GM23248 (cell line): ENCODE measurements around the gene RBM19. TPM values are rescaled to one million over a fixed set of nuclear protein-coding genes. Genes with fewer than 3 reads are reported as not detected.
"Not testable (repeated sequence)": the region's sequence is repeated elsewhere in the genome, so short reads cannot be mapped to it uniquely, and the experiment has no call there.

Source experiments
- DNase-seq: peaks from one replicate; pipeline ENCODE4 v3.0.0-alpha.2; 2015
- H2AFZ ChIP-seq: fragments of 200-600 bp; sonication (generic); 2 replicates; pipeline ENCODE4 v1.6.1; 2016; ENCODE audit warnings: antibody characterized with exemption
- H3F3A ChIP-seq: fragments of 200-600 bp; sonication (generic); 2 replicates; pipeline ENCODE4 v1.6.1; 2016; ENCODE audit warnings: mild to moderate bottlenecking, antibody characterized with exemption, mixed run types; ENCODE audit not compliant: insufficient read depth
- H3K27ac ChIP-seq: fragments of 200-600 bp; sonication (generic); 2 replicates; pipeline ENCODE4 v1.5.1; 2016; ENCODE audit warnings: mild to moderate bottlenecking
- H3K27me3 ChIP-seq: fragments of 200-600 bp; sonication (generic); replicated peaks from 2 replicates; pipeline ENCODE4 v1.6.1; 2016; ENCODE audit warnings: mild to moderate bottlenecking; ENCODE audit not compliant: insufficient read depth
- H3K36me3 ChIP-seq: fragments of 200-600 bp; sonication (generic); 2 replicates; pipeline ENCODE4 v1.6.1; 2016; ENCODE audit warnings: low read depth, mild to moderate bottlenecking
- H3K4me1 ChIP-seq: fragments of 200-600 bp; sonication (generic); 2 replicates; pipeline ENCODE4 v1.6.1; 2016; ENCODE audit warnings: mild to moderate bottlenecking; ENCODE audit not compliant: insufficient read depth
- H3K4me2 ChIP-seq: fragments of 200-600 bp; sonication (generic); one replicate; pipeline ENCODE4 v1.6.1; 2016; ENCODE audit warnings: mild to moderate bottlenecking; ENCODE audit not compliant: unreplicated experiment
- H3K4me3 ChIP-seq: fragments of 200-600 bp; sonication (generic); 2 replicates; pipeline ENCODE4 v1.5.1; 2016; ENCODE audit warnings: mild to moderate bottlenecking
- H3K79me2 ChIP-seq: fragments of 200-600 bp; sonication (generic); 2 replicates; pipeline ENCODE4 v1.6.1; 2016; ENCODE audit warnings: mild to moderate bottlenecking; ENCODE audit not compliant: insufficient read depth
- H3K9ac ChIP-seq: fragments of 200-600 bp; sonication (generic); 2 replicates; pipeline ENCODE4 v1.6.1; 2016; ENCODE audit warnings: mild to moderate bottlenecking
- H3K9me2 ChIP-seq: fragments of 200-600 bp; sonication (generic); 2 replicates; pipeline ENCODE4 v1.6.1; 2016; ENCODE audit warnings: mixed run types, mild to moderate bottlenecking, moderate library complexity; ENCODE audit not compliant: insufficient read depth
- H3K9me3 ChIP-seq: fragments of 200-600 bp; sonication (generic); one replicate; pipeline ENCODE4 v1.6.1; 2017; ENCODE audit warnings: low read depth
- H4K20me1 ChIP-seq: fragments of 200-600 bp; sonication (generic); 2 replicates; pipeline ENCODE4 v1.6.0; 2016; ENCODE audit not compliant: insufficient read depth
- EZH2 ChIP-seq: fragments of 200-600 bp; sonication (generic); IDR thresholded peaks from 2 replicates; pipeline ENCODE4 v1.6.1; 2018; ENCODE audit warnings: antibody characterized with exemption, mild to moderate bottlenecking; ENCODE audit not compliant: insufficient read depth, poor library complexity, severe bottlenecking
- EZH2phosphoT487 ChIP-seq: fragments of 200-600 bp; sonication (generic); IDR thresholded peaks from 2 replicates; pipeline ENCODE4 v1.6.1; 2018; ENCODE audit warnings: antibody characterized with exemption, moderate library complexity, mild to moderate bottlenecking, low read depth; ENCODE audit not compliant: insufficient read depth
- WGBS, 2 experiments: methylation state at CpG; one replicate each; pipeline ENCODE4 v1.1.6; 2015 to 2017; ENCODE audit warnings: low lambda C conversion rate in 2 of 2, low coverage in 1 of 2; ENCODE audit errors: missing lambda C conversion rate in 2 of 2; 5-methylcytosine and 5-hydroxymethylcytosine counted together
- in situ Hi-C: fragments of 300-500 bp; cut with MboI; formaldehyde crosslinking; loops from 2 replicates; pipeline ENCODE4 v1.15.0; 2020
- polyA plus RNA-seq: library from polyadenylated mRNA; unstranded; fragments of >200 nt; fragmentation: Nextera tagmentation; extraction: Ambion mirVana; gene quantifications from 2 replicates; pipeline ENCODE4 v1.2.1, GENCODE V29; 2016
- total RNA-seq: library from RNA; depleted of rRNA; stranded (reverse); fragments of >200 nt; shearing (Covaris generic); gene quantifications from 2 replicates; pipeline ENCODE4 v1.2.3, GENCODE V29; 2014

RBM19 gene
- total and polyA plus RNA-seq, 2 experiments from 2014 or later: 14.8 to 17.1 TPM

GRCh38 chr12:113816866-113817265 lies 149.3 kb downstream of the RBM19 start:
- Histone ChIP-seq H3K9me3 (no peaks in the 10 kb centered on the region), H3K27ac (no peak overlapping the region), H3K36me3 (no peaks in the 10 kb centered on the region), H3K9me2 (no peaks in the 10 kb centered on the region), H3K4me3 (no peak overlapping the region), H3K79me2 (no peaks in the 10 kb centered on the region), H3K27me3 (no peaks in the 10 kb centered on the region), H3K4me2 (no peak overlapping the region), H3K9ac (no peak overlapping the region), H3F3A (no peaks in the 10 kb centered on the region), H4K20me1 (no peaks in the 10 kb centered on the region), H3K4me1 (no peaks in the 10 kb centered on the region), H2AFZ (no peak overlapping the region)
- DNase-seq: no peak
- 78 to 82% methylated on average over 16 of the region's 16 CpGs for WGBS, 2 experiments
- in situ Hi-C loops: no loop called here
- TF ChIP-seq EZH2: no peak
- TF ChIP-seq EZH2phosphoT487: no peak

DNA sequence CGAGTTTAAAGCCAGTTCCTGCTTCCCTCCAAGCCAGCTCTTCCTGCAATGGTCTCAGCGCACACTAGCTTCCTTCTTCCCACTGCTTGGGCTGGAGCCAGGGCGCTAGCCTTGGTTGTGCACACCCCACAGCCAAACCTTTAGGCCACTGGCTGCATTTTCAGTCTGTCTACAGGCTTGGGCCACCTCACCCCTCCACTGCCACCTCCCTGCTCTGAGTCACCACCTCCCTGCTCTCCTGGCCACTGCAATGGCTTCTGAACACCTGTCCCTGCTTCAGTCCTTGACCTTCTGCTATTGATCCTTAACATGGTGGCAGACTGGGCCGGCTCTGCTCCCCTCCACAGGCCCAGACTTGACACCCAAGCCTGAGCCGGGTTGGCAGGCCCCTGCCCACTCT lies 151.1 kb downstream of the RBM19 start:
- H3K9ac ChIP-seq: no peak overlapping the region
- H3F3A ChIP-seq: no peaks in the 10 kb centered on the region
- no peak overlapping the region for H3K4me3 ChIP-seq
- H3K79me2 ChIP-seq: no peaks in the 10 kb centered on the region
- no peaks in the 10 kb centered on the region for H4K20me1 ChIP-seq
- no peaks in the 10 kb centered on the region for H3K9me3 ChIP-seq
- no peaks in the 10 kb centered on the region for H3K9me2 ChIP-seq
- H3K27me3 ChIP-seq: no peaks in the 10 kb centered on the region
- H3K4me2 ChIP-seq: no peak overlapping the region
- WGBS, 2 experiments: 93 to 99% methylated on average over 5 of the region's 5 CpGs
- in situ Hi-C loops: no loop called here
- H3K4me1 ChIP-seq: no peaks in the 10 kb centered on the region
- H3K27ac ChIP-seq: no peak overlapping the region
- H3K36me3 ChIP-seq: no peaks in the 10 kb centered on the region
- no peak for DNase-seq
- H2AFZ ChIP-seq: no peak overlapping the region
- TF ChIP-seq EZH2 (no peak), EZH2phosphoT487 (no peak)

DNA sequence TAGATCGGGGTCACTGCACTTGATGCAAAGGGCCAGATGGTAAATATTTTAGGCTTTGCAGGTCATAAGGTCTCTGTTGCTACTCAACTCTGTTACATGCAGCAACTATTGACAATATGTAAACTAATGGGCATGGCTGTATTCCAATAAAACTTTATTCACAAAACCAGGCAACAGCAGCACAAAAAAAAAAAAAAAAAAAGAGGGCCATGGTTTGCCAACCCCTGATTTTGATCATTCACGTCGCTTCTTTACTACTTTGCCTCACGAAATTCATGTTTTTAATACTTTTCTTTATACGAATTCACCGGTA lies 152.9 kb downstream of the RBM19 start:
- no peaks in the 10 kb centered on the region for H3K27me3 ChIP-seq
- H3F3A ChIP-seq: no peaks in the 10 kb centered on the region
- H3K9ac ChIP-seq: no peak overlapping the region
- H3K4me1 ChIP-seq: no peaks in the 10 kb centered on the region
- H3K9me2 ChIP-seq: no peaks in the 10 kb centered on the region
- H3K27ac ChIP-seq: no peak overlapping the region
- H3K36me3 ChIP-seq: no peaks in the 10 kb centered on the region
- TF ChIP-seq EZH2 (no peak), EZH2phosphoT487 (no peak)
- H3K4me3 ChIP-seq: no peak overlapping the region
- no peak overlapping the region for H2AFZ ChIP-seq
- WGBS, 2 experiments: 79 to 83% methylated on average over 6 of the region's 6 CpGs
- no peak overlapping the region for H3K4me2 ChIP-seq
- DNase-seq: no peak
- in situ Hi-C loops: no loop called here
- H3K9me3 ChIP-seq: no peaks in the 10 kb centered on the region
- no peaks in the 10 kb centered on the region for H3K79me2 ChIP-seq
- no peaks in the 10 kb centered on the region for H4K20me1 ChIP-seq

GRCh38 chr12:113812411-113813228 lies 153.5 kb downstream of the RBM19 start:
- Histone ChIP-seq H3K27ac (no peak overlapping the region), H3K9ac (no peak overlapping the region), H3F3A (no peaks in the 10 kb centered on the region), H4K20me1 (no peaks in the 10 kb centered on the region), H3K4me1 (no peaks in the 10 kb centered on the region), H3K36me3 (no peaks in the 10 kb centered on the region), H3K4me3 (no peak overlapping the region), H3K4me2 (no peak overlapping the region), H3K27me3 (no peaks in the 10 kb centered on the region), H2AFZ (no peak overlapping the region), H3K9me2 (no peaks in the 10 kb centered on the region), H3K79me2 (no peaks in the 10 kb centered on the region), H3K9me3 (no peaks in the 10 kb centered on the region)
- 88 to 89% methylated on average over 16 of the region's 16 CpGs for WGBS, 2 experiments
- no peak for TF ChIP-seq EZH2
- TF ChIP-seq EZH2phosphoT487: no peak
- no peak for DNase-seq
- in situ Hi-C loops: no loop called here

- H3K4me2 ChIP-seq, H3K9me3 ChIP-seq, H3K9me2 ChIP-seq, H3K9ac ChIP-seq, H3F3A ChIP-seq, H3K4me1 ChIP-seq, H3K36me3 ChIP-seq, in situ Hi-C loops, H2AFZ ChIP-seq, H3K27me3 ChIP-seq, H3K79me2 ChIP-seq, H3K27ac ChIP-seq, H3K4me3 ChIP-seq, H4K20me1 ChIP-seq, DNase-seq: not testable (repeated sequence)
- WGBS, 2 experiments: 96 to 98% methylated on average over 17 of the region's 17 CpGs
Observed at GRCh38 chr12:113809462-113810220, 156.5 kb downstream of the RBM19 start.
